Activated CD8-positive, alpha-beta memory T cell treated with anti-CD3 and anti-CD28 coated beads, Interleukin-2, amount 50 U/mL, for 1 hour (primary cell): Measurements from ENCODE around the gene AQP2.
A peak's percentile ranks its signal among the peaks of the same experiment; 100 is the strongest.

Experiments
- DNase-seq: peaks from one replicate; pipeline ENCODE4 v3.0.0-alpha.2; 2020; ENCODE audit errors: extremely low read depth

AQP2 gene

DNA sequence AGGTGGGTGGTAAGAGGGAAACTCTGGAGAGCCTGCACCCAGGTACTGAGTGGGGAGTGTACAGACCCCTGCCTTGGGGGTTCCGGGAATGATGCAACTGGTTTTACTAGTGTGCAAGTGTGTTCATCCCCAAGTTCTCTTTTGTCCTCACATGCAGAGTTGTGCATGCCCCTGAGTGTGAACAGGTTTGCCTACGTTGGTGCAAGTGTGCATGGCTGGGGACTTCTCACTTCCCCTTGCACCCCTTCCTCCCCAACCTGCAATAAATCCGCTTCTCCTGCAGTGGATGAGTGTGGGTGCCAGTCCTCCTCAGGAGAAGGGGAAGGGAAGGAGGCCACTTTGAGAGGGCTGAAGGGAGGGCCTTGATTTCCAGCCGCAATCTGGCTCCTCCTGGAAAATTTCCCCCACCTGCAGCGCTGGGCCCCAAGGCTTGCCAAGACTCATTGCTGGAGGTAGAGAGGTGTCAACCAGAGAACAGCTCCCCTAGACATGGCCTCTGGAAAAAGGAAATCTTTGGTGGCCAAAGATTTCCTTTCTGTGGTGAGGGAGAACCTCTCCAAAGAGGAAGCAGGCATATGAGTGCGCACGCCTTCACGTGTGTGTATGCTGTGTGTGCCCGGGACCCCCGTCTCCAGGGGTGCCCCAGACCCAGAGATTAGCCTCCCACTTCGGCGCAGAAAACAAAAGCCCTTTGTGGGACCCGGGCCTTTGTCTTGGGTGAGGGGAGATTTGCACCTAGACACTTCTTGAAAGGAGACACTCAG is 5.5 kb downstream of the AQP2 start:
- DNase-seq, result no peak

DNA sequence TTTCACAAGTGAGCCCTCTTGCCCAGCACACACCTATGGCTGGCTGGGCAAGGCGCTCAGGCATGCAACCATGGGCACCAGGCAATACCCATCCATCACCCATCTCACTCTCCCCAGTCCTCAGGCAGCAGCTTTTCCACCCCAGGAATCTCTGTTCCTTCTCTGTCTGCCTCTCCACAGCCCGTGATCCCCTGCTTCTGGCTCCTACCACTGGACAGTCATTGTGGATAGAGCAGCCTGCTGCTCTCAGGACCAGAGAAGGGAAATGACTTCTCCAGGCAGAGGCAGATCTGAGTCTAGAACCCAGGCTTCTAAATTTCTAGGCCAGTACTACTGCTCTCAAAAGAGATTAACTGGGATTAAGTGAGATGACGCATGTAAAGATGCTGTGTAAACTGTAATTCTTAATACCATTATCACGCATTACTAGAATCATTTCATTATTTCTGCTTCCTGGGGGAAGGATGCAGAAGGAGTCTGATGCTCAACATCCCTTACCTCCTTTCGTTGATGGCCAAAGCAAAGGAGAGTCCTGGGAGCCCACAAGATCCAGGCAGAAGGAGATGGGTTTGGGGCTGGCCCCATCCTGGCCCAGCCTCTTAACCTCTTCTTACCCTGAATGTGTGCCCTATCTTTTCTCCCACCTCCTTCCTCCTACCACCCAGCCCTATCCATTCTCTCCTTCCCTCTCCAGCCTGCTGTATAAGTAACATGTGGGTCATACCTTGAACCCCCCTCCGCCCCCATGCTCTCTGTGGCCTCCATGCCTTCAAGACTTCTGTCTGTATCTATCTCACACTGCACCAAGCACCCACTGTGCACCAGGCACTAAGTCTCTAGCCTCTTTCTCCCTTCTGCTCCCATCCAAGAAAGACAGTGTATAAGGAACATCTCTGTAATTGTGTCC is 6.4 kb downstream of the AQP2 start:
- no peak for DNase-seq

DNA sequence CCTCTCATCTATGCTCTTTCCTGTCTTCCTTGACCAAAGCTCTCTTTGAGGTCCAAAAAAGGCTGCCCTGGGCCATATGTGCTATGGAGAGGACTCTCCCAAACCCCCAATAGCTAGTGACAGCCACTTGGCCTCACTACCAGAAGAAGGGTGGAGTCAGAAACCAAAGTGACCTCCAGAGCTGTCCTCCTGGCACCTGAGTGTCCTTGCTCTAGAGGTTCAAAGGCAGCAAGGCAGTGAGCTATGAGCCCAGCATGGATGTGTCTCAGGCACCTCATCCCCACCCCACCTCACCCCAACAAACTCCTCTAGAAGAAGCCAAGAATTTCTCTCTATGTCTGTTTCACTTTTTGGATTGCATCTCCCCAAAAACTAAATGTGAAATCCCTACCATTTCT is 7.0 kb downstream of the AQP2 start:
- DNase-seq, result no peak

DNA sequence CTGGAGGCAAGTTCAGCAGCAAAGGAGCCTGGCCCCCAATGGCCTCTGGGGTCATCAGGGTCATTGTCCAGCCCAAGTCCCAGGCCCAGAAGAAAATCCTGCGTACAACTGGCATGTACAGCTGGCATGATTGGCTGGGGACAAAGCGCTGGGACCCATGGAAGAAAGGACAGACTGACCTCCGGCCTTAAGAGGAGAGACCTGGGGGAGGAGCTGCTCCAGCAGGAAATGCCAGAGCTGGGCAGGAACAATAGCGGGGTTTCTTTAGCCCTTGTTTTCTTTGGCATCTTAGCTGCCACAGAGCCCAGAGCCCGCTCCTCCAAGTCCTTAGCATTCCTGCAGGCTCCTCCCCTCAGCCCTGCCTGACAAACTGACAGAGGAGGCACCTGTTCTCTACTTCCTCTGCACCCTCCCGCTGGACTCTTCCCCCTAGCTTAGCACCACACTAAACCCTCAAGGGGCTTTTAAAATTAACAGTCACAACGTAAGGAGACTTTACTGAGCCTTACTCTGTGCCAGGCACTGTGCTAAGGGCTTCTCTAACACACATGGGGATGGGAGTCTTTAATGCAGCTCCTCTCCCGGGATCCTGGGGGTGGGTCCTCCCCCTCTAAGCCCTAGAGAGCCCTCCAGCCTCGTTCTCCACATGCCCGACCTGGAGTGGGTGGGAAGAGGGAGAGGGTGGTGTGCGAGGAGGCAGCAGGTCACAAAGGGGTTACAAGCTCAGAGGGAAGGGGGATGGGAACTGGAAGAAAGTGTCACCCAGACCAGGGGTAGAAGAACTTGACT is 9.3 kb downstream of the AQP2 start:
- no peak for DNase-seq

DNA sequence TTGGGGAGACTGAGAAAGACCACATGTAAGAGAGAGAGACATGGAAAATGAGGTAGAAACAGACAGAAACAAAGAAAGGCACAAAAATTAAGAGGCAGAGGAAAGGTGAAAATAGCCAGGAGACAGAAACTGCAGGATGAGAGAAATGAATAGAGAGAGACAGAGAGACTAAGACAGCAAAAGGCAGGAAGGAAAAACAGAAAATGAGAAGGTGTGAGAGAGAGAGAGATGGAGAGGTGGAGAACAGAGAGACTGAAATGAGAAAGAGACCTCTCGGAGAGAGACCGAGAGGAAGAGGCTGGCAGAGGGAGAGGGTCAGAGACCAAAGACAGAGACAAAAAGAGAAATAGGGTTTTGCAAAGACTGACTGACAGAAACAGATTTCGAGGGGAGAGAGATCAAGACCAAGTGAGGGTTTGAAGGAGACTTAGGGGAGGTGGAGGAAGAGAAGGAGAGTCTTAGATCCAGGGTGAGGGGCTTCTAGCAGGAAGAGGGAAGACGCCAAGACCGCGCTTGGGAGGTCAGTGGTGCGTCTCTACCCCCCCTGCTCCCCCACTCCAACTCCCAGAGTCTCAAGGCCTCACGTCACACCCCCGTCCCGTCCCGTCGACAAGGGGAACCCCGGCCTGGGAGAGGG is 10.1 kb downstream of the AQP2 start:
- DNase-seq, result no peak

DNA sequence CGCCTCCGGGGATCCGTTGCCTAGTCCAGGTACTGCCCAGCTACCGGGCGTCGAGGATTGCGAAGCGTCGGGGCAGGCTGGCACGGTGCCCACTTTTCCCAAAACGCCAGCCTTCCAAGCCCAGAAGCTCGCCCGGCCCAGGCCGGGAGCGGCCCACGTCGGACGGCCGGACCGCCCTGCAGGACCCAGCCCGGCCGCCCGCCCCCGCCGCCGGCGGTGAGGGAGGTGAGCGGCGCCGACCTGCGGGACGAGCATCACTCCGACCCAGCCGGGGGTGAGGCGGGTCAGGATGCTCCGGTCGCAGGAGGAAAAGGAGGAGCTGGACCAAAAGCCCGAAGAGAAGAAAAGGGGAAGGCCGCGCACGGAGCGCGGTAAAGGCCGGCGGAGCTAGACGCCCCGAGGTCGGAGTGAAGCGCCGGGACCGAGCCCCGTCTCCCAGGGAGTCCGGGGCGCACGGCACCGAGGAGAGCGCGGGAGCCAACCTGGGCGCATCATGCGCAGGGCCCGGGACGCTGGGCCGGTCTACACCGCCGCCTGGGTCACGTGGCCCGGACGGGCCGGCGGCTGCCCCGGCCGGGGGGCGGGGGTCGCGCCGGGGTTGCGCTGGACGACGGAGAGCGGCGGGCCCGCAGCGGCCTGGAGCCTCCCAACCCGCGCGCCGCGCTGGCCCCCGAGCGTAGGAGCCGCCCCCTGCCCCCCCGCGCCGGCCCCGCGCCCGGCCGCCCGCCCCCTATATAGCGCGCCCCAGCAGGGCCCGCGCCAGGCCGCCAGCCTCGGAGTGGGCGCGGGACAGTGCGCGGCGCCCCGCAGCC is 10.8 kb downstream of the AQP2 start, which contains the start of gene AQP5:
TSS of gene AQP5 (plus strand) at position 762 of the 812 bp plus-strand sequence. CDS start 146 bp downstream, outside the sequence.
- DNase-seq, result no peak

DNA sequence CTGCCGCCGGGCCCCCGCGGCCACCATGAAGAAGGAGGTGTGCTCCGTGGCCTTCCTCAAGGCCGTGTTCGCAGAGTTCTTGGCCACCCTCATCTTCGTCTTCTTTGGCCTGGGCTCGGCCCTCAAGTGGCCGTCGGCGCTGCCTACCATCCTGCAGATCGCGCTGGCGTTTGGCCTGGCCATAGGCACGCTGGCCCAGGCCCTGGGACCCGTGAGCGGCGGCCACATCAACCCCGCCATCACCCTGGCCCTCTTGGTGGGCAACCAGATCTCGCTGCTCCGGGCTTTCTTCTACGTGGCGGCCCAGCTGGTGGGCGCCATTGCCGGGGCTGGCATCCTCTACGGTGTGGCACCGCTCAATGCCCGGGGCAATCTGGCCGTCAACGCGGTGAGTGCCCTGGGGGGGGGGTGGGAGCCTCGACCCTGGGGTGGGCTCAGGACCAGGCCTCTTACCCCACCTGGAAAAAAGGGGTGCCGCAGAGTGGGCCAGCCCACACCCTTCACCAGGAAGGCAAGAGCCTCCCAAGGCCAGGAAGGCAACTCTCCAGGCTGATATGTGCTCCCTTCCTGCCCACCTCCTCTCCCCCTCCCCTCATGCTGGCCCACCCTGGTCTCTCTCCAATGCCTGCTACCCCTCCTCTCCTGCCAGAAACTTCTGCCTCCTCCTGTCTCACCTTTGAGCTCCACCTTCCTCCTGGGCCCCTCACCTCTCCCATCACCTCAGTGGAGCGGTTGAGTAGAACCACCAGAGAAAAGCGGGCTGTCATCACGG is 11.6 kb downstream of the AQP2 start:
- no peak for DNase-seq

DNA sequence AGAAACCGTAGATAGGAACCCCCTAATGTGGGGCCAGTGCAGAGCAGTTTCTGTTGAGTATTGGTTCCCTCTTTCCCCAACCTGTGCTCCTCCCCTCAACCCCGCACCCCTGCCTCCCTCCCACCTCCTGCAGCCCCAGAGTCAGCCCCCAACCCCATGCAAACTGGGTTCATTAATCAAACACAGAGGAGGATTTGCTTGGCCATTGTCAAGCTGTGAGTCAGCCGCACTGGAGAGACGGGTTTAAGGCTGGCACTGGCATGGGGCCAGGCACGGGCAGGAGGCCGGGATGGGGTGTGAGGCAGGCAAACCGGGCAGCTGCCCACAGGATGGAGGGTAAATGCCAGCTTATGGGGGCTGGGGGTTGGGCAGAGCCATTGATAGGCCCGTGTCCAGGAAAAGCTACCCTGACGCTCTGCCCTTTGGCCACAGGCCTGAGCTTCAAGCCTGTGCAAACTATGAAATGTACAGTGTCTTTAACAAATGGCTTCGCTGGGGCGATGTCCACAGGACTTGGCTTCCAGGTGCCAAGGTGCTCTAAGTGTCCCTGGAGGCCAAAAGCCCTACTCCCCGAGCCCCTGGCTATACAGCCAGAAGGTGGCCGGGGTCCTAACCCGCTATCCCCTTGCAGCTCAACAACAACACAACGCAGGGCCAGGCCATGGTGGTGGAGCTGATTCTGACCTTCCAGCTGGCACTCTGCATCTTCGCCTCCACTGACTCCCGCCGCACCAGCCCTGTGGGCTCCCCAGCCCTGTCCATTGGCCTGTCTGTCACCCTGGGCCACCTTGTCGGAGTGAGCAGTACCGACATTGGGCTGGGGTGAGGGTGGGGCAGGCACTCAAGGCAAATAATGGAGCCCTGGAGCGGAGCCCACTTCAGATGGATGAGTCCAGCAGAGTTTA is 12.6 kb downstream of the AQP2 start:
- no peak for DNase-seq

DNA sequence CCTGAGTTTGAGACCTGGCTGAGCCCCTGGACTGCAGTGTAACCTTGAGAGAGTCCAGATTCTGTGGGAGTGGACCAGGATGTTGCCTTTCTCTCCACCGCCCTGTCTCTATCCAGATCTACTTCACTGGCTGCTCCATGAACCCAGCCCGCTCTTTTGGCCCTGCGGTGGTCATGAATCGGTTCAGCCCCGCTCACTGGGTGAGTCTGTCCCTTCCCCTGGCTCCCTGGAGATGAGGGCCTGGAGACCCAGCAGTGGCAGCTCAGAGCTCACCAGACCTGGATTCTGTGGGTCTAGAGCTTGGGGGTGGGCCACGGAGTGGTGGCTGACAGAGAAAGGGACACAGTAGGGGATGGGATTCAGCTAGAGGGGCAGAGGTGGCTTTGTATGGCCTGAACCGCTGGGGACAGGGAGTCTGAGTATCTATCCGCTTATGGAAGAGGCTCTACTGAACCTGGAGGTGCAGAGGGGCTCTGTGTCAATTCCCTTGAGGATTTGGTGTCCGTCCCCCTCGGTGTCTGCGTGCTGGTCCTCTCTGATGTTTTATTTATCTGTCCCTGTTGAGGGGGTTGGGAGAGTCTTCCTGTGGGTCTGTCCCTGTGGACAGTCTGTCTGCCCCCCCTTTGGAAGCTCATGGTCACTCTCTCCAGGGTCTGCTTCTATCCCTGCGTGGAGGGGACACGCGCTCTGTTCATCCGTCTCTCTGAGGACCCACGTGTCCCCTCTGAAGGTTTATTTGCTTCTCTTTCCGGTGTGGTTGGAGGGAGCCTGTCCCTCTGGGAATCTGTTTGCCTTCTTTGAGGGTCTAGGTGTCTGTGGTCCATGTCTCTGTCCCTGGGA is 13.7 kb downstream of the AQP2 start:
- no peak for DNase-seq

DNA sequence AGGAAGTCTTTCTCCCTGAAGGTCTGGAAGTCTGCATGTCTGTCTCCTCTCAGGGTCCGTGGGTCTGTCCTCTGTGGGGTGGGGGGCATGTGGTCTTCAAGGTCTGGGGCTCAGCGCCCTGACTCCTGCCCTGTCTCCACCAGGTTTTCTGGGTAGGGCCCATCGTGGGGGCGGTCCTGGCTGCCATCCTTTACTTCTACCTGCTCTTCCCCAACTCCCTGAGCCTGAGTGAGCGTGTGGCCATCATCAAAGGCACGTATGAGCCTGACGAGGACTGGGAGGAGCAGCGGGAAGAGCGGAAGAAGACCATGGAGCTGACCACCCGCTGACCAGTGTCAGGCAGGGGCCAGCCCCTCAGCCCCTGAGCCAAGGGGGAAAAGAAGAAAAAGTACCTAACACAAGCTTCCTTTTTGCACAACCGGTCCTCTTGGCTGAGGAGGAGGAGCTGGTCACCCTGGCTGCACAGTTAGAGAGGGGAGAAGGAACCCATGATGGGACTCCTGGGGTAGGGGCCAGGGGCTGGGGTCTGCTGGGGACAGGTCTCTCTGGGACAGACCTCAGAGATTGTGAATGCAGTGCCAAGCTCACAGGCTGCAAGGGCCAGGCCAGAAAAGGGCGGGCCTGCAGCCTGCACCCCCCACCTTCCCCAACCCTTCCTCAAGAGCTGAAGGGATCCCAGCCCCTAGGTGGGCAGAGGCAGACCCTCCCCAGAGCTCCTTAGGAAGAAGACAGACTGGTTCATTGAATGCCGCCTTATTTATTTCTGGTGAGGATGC is 14.5 kb downstream of the AQP2 start:
- no peak for DNase-seq

DNA sequence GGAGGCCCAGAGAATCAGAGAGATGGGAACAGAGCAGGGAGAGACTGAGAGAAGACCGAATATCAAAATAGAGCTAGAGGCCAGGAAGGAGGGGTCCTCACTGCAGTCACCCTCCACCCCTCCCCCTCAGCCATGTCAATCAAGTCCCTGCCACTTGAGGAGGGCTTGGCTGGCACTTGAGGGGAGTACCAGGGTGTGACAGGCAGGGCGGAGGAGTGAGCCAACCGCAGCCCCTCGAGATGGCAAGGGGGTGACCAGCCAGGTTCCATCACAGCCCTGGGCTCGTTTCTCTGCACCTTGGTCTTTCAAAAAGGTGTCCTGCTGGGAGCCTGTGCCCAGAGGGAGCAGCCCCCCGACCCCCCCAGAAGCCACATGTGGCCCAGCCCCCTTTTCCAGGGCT is 15.3 kb downstream of the AQP2 start:
- DNase-seq, result no peak

DNA sequence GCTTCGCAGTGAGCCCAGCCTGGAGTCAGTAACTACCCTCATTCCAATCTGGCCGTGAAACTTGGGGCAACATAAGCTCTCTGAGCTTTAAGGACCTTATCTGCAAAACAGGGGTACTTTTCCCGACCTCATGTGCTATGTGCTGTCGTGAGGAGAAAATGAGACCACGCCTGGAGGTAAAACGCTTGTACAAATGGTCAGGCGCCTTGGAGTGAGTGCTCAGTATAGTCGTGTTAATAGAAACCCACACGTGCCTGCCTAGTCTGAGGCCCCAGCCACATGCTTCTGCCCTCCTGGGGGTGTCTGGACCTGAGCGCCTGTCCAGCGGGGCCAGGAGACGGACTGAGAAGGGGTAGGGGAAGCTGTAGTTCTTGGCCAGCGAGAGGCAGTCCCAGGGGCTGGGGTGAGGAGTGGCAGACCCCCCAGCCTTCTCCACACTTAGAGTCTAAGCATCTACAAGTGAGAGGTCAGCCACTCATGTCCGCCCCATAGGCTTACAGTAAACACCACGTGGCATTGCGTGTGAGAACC is 16.0 kb downstream of the AQP2 start:
- no peak for DNase-seq

DNA sequence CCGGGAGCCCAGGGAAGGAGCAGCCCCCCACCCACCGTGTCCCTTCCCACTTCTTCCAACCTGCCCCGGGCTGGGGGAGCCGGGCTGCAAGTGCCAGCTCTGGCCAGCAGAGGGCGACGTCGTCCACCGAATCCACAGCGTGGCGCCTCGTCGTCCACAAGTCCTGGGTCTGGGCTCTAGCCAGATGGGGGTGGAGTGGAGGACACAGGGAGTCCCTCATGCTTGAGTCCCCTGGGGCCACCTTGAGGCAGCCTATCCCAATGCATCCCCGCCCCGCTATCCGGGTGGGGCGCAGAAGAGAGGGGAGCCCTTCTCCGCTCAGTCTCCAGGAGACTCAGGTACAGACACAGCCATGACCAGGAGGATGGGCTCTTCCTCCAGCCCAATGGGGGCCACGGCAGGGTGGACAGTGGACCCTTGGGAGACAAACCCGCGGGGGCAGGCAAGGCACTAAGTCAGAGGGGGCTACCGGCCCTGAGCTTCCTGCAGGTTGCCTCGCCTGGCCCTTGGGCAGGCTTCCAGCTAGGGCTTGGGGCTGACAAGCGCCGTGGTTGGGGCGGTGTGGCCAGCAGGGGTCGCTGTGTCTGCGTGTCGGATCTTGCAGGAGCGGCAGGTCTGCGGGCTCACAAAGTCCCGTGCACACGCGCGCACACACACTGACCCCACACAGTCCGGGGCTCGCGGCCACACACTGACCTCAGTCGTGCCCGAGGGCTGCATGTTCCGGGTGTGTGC is 16.7 kb downstream of the AQP2 start:
- DNase-seq, result peak; percentile 70

DNA sequence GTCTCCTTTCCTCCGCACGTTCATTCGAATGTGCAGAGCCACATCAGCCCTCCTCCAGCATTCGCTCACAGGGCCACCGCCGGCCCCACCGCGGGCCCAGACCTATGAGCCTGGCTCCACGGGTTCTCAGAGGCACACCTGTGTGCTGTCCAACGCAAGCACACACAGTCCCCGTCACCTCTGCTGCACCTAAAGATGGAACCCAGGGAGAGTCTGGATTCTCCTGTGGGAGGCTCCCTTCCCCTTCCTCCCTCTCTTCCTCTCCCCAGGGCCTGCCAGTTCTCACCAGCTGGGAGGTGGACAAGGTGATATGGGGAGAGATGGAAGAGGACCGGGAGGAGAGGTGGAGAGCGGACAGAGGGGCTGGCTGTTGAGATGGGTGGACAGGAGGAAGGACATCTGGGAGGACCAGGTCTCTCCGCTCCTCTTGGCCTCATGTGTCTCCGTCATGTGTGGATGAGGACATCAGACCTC is 17.3 kb downstream of the AQP2 start:
- DNase-seq, result no peak

DNA sequence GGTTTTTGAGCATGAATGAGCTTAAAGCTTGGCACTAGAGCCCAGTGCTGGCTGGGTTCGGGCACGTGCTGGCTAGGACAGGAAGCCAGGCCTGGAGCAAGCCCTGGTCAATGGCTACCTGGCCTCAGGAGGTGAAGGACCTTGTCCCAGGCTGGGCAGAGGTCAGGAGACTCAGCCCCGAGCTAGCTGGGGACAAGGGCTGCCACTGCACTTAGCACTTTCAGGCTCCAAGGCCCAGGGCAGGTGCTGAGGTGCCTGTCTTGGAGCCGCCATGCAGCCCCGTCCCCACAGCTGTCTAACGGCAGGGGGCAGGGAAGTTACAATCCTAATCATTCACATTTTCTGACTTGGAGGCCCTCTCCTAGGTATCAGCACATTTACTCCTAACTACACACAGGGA is 17.9 kb downstream of the AQP2 start:
- DNase-seq, result no peak

DNA sequence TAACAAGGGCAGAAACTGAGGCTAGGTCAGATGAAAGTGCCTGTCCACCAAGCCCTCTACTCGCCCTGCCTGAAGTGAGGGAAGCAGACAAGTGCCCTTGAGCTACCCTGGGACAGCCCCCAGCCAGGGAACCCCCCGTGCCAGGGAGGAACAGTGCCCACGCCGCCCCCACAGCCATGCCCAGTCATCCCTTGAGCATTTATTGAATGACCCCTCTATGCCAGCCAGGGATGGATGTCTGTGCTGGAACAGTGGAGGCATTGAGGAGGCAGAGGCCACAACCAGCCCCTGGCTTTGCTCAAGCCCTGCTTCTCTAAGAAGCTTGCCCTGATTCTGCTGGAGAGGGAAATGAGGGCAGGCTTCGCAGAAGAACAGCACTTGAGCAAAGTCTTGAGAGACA is 18.5 kb downstream of the AQP2 start:
- DNase-seq, result no peak
